DND-41 (cell line): ENCODE results near the gene PYY.

Source experiments
- ATAC-seq: fragments of 200-7000 bp; cut with Tn5 transposase; 3 replicates; pipeline ENCODE4 v1.9.1; 2021; ENCODE audit warnings: low read depth; ENCODE audit not compliant: insufficient read depth
- DNase-seq: peaks from one replicate; pipeline ENCODE4 v3.0.0-alpha.2; 2020
- H2AFZ ChIP-seq: 2 replicates; pipeline ENCODE4 v1.6.0; 2012; ENCODE audit warnings: low read depth, low read length
- H3K27ac ChIP-seq: 2 replicates; pipeline ENCODE4 v1.5.1; 2012; ENCODE audit warnings: low read length, inconsistent platforms
- H3K27me3 ChIP-seq: fragments of 200-600 bp; sonication (generic); 2 replicates; pipeline ENCODE4 v1.6.0; 2012; ENCODE audit warnings: low read length, mild to moderate bottlenecking, inconsistent platforms; ENCODE audit not compliant: insufficient read depth, poor library complexity
- H3K36me3 ChIP-seq: 2 replicates; pipeline ENCODE4 v1.5.1; 2012; ENCODE audit warnings: low read length, inconsistent platforms; ENCODE audit not compliant: insufficient read depth
- H3K4me1 ChIP-seq: 2 replicates; pipeline ENCODE4 v1.5.1; 2012; ENCODE audit warnings: mild to moderate bottlenecking, low read length; ENCODE audit not compliant: insufficient read depth
- H3K4me2 ChIP-seq: 2 replicates; pipeline ENCODE4 v1.6.0; 2012; ENCODE audit warnings: mild to moderate bottlenecking, moderate library complexity, low read length, inconsistent platforms; ENCODE audit not compliant: insufficient read depth
- H3K4me3 ChIP-seq, 2 experiments: fragments of 200-600 bp in 1 of 2; shearing (Covaris generic) in 1 of 2; 2 replicates each; pipeline ENCODE4 v1.5.1; 2012 to 2016; ENCODE audit warnings: inconsistent platforms in 2 of 2, low read length in 2 of 2, mild to moderate bottlenecking in 2 of 2, low read depth in 1 of 2, moderate library complexity in 1 of 2
- H3K79me2 ChIP-seq: 2 replicates; pipeline ENCODE4 v1.6.0; 2012; ENCODE audit warnings: low read length, inconsistent platforms; ENCODE audit not compliant: insufficient read depth
- H3K9ac ChIP-seq: 2 replicates; pipeline ENCODE4 v1.6.0; 2012; ENCODE audit warnings: low read depth, mild to moderate bottlenecking, inconsistent platforms, low read length, moderate library complexity
- H3K9me3 ChIP-seq: 2 replicates; pipeline ENCODE4 v1.5.1; 2012; ENCODE audit warnings: low read length, moderate library complexity, mild to moderate bottlenecking, inconsistent platforms; ENCODE audit not compliant: insufficient read depth, severe bottlenecking
- H4K20me1 ChIP-seq: 2 replicates; pipeline ENCODE4 v1.6.0; 2012; ENCODE audit warnings: low read length; ENCODE audit not compliant: insufficient read depth
- EZH2 ChIP-seq: IDR thresholded peaks from 3 replicates; pipeline ENCODE4 v1.6.1; 2012; ENCODE audit warnings: borderline replicate concordance, low read depth, mild to moderate bottlenecking, moderate library complexity, low read length, inconsistent platforms; ENCODE audit not compliant: severe bottlenecking
- TF ChIP-seq, protein P1 (sequence below): IDR thresholded peaks from 2 replicates; pipeline ENCODE4 v1.5.1; 2012; ENCODE audit warnings: borderline replicate concordance, low read length, moderate library complexity, mild to moderate bottlenecking; ENCODE audit not compliant: poor library complexity, severe bottlenecking; ENCODE audit errors: extremely low read depth

PYY gene

DNA sequence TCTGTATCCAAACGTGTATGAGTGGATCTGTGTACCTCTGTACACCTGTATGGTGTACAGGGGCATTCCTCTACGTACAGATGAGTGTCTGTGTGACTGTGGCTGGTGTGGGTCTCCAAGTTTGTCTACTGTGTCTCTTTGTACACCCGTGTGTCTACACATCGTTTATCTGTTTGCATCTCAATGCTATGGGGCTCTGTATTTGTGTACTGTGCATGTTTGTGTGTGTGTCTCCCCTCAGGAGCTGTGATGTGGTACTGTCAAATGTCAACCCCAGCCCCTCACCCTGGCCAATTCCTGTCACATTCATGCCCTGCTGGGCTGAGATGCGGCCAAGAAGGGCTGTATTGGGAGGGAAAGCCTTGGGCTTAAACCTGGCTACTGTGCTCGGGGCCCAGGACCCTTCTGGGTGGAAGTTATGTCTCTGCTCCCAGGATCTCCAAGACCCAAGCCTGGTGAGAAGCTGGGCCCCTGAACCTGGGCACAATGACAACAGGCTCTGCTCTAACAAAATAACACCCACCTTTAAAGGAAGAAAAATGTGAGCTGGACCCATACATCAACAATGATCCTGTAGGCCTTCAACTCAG lies 47.2 kb upstream of the PYY start:
- H3K36me3 ChIP-seq: no peaks in the 10 kb centered on the region
- H3K4me1 ChIP-seq: no peaks in the 10 kb centered on the region
- ATAC-seq (no peak), DNase-seq (no peak)
- no peak overlapping the region for H3K27ac ChIP-seq
- no peaks in the 10 kb centered on the region; the same call in 1 of the 2 replicates for H4K20me1 ChIP-seq
- no peaks in the 10 kb centered on the region for H3K27me3 ChIP-seq
- no peaks in the 10 kb centered on the region for H3K79me2 ChIP-seq
- no peak overlapping the region for H3K4me2 ChIP-seq
- H3K4me3 ChIP-seq: no peak overlapping the region
- TF ChIP-seq, protein P1, sequence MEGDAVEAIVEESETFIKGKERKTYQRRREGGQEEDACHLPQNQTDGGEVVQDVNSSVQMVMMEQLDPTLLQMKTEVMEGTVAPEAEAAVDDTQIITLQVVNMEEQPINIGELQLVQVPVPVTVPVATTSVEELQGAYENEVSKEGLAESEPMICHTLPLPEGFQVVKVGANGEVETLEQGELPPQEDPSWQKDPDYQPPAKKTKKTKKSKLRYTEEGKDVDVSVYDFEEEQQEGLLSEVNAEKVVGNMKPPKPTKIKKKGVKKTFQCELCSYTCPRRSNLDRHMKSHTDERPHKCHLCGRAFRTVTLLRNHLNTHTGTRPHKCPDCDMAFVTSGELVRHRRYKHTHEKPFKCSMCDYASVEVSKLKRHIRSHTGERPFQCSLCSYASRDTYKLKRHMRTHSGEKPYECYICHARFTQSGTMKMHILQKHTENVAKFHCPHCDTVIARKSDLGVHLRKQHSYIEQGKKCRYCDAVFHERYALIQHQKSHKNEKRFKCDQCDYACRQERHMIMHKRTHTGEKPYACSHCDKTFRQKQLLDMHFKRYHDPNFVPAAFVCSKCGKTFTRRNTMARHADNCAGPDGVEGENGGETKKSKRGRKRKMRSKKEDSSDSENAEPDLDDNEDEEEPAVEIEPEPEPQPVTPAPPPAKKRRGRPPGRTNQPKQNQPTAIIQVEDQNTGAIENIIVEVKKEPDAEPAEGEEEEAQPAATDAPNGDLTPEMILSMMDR: no peak
- H3K9me3 ChIP-seq: no peaks in the 10 kb centered on the region
- no peak overlapping the region for H2AFZ ChIP-seq
- H3K9ac ChIP-seq: no peak overlapping the region

DNA sequence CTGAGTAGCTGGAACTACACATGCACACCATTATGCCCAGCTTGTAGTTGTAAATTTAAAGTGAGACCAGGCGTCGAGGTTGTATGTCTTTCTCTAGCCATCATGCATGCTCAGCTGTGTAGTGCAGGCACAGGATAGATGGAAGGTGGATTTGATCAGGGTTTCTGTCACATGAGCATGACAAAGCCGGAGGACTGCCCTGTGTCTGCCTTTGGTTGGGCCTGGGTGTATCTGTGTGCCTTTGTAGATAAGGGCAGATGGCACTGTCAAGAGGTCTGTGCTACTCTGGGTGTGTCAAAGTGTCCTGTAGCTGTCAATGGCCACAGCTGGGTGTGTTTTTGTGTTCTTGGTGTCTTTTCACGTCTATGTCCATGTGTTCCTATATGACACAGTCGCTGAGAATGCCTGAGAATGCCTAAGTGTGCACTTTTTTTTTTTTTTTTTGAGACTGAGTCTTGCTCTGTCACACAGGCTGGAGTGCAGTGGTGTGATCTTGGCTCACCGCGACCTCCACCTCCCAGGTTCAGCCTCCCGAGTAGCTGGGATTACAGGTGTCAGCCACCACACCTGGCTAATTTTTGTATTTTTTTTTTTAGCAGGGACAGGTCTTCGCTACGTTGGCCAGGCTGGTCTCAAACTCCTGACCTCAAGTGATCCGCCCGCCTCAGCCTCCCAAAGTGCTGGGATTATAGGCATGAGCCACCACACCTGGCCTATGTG lies 46.6 kb upstream of the PYY start:
- Histone ChIP-seq H3K4me2 (no peak overlapping the region), H3K27me3 (no peaks in the 10 kb centered on the region), H3K4me3 (no peak overlapping the region), H3K36me3 (no peaks in the 10 kb centered on the region), H3K9me3 (no peaks in the 10 kb centered on the region), H3K4me1 (no peaks in the 10 kb centered on the region), H3K27ac (no peak overlapping the region), H3K9ac (no peak overlapping the region), H3K79me2 (no peaks in the 10 kb centered on the region), H2AFZ (no peak overlapping the region), H4K20me1 (no peaks in the 10 kb centered on the region)
- DNase-seq: no peak
- TF ChIP-seq EZH2: no peak
- TF ChIP-seq, protein P1: no peak
- ATAC-seq: no peak

DNA sequence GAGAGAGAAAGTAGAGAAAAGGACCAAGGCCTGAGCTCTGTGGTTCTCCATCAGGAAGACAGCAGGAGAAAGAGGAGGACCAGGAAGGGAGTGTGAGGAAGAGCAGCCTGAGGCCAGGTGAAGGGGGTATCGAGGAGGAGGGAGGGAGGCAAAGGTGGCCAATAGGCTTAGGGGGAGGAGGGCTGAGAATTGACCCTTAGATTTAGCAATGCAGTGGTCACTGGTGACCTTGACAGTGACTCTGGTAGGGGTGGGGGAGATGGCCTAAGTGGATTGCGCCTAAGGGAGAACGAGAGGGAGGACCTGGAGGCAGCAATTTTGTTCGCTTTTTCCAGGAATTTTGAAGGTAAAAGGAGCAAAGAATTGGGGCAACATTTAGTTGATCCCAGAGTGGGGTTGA lies 45.3 kb upstream of the PYY start:
- Histone ChIP-seq H3K79me2 (no peaks in the 10 kb centered on the region), H2AFZ (no peak overlapping the region), H3K27me3 (no peaks in the 10 kb centered on the region), H3K4me3 (no peak overlapping the region), H3K4me1 (no peaks in the 10 kb centered on the region), H4K20me1 (no peaks in the 10 kb centered on the region), H3K9ac (no peak overlapping the region), H3K4me2 (no peak overlapping the region), H3K9me3 (no peaks in the 10 kb centered on the region), H3K27ac (no peak overlapping the region), H3K36me3 (no peaks in the 10 kb centered on the region)
- ATAC-seq: no peak
- no peak for DNase-seq
- TF ChIP-seq EZH2: no peak
- TF ChIP-seq, protein P1: no peak
